SJSA1 (cell line): Measurements from ENCODE around the gene NPHP4. TPM values are rescaled to one million over a fixed set of nuclear protein-coding genes. Genes with fewer than 3 reads are reported as not detected.
A peak's percentile ranks its signal among the peaks of the same experiment; 100 is the strongest.
"Not testable (repeated sequence)": the region's sequence is repeated elsewhere in the genome, so short reads cannot be mapped to it uniquely, and the experiment has no call there.

ENCODE experiments used
- DNase-seq, 2 experiments: peaks; one replicate each; pipeline ENCODE4 v3.0.0-alpha.2; 2015 to 2020; ENCODE audit warnings: low spot score in 2 of 2, low read depth in 1 of 2
- H3K27ac ChIP-seq: fragments of 250-450 bp; sonication (Bioruptor Pico); 2 replicates; pipeline ENCODE4 v1.5.1; 2020; ENCODE audit warnings: mild to moderate bottlenecking, moderate library complexity
- H3K27me3 ChIP-seq: fragments of 250-450 bp; sonication (Bioruptor Pico); replicated peaks from 2 replicates; pipeline ENCODE4 v1.5.1; 2020; ENCODE audit warnings: mild to moderate bottlenecking, moderate library complexity
- H3K36me3 ChIP-seq: fragments of 250-450 bp; sonication (Bioruptor Pico); 2 replicates; pipeline ENCODE4 v1.5.1; 2020; ENCODE audit warnings: mild to moderate bottlenecking
- H3K4me1 ChIP-seq: fragments of 250-450 bp; sonication (Bioruptor Pico); replicated peaks from 2 replicates; pipeline ENCODE4 v1.6.1; 2021; ENCODE audit warnings: mild to moderate bottlenecking
- H3K4me3 ChIP-seq: fragments of 250-450 bp; sonication (Bioruptor Pico); 2 replicates; pipeline ENCODE4 v1.5.1; 2020; ENCODE audit warnings: mild to moderate bottlenecking
- H3K9me3 ChIP-seq: fragments of 250-450 bp; sonication (Bioruptor Pico); replicated peaks from 2 replicates; pipeline ENCODE4 v1.5.1; 2020; ENCODE audit warnings: mild to moderate bottlenecking
- total RNA-seq: library from RNA; depleted of rRNA; stranded (reverse); fragments of >200 nt; shearing (Covaris generic); gene quantifications from 2 replicates; pipeline ENCODE4 v1.2.3, GENCODE V29; 2014

NPHP4 gene
- total RNA-seq, 1 experiment from 2014 or later, result 4.5 TPM

- Histone ChIP-seq H3K4me3 (no peak overlapping the region), H3K9me3 (no peaks in the 10 kb centered on the region), H3K4me1 (no peaks in the 10 kb centered on the region), H3K36me3 (no peaks in the 10 kb centered on the region), H3K27me3 (0 out of 2 replicates have a peak, but pooled peaks cover 2% of the 10 kb centered on the region), H3K27ac (no peak overlapping the region)
- no peak for DNase-seq
These were observed 37.9 kb upstream of the NPHP4 start for GRCh38 chr1:6030132-6030531.

- no peaks in the 10 kb centered on the region for H3K4me1 ChIP-seq
- DNase-seq, result no peak
- H3K4me3 ChIP-seq, result no peak overlapping the region
- no peaks in the 10 kb centered on the region for H3K9me3 ChIP-seq
- no peak overlapping the region for H3K27ac ChIP-seq
- H3K36me3 ChIP-seq, result no peaks in the 10 kb centered on the region
- H3K27me3 ChIP-seq, result no peaks in the 10 kb centered on the region
These were observed 37.1 kb upstream of the NPHP4 start for GRCh38 chr1:6029351-6029750.

- Histone ChIP-seq H3K27ac (no peak overlapping the region), H3K9me3 (no peaks in the 10 kb centered on the region), H3K27me3 (no peaks in the 10 kb centered on the region), H3K4me3 (no peak overlapping the region), H3K36me3 (no peaks in the 10 kb centered on the region), H3K4me1 (no peaks in the 10 kb centered on the region)
- no peak for DNase-seq
These were observed 36.0 kb upstream of the NPHP4 start for GRCh38 chr1:6028042-6028850.

- Histone ChIP-seq H3K9me3 (no peaks in the 10 kb centered on the region), H3K4me1 (no peaks in the 10 kb centered on the region), H3K27me3 (no peaks in the 10 kb centered on the region)
These were observed 35.4 kb upstream of the NPHP4 start for GRCh38 chr1:6027591-6027990.

GRCh38 chr1:6026095-6026809 is 34.0 kb upstream of the NPHP4 start:
- Histone ChIP-seq H3K27ac (no peak overlapping the region), H3K27me3 (no peaks in the 10 kb centered on the region), H3K4me3 (no peak overlapping the region), H3K4me1 (no peaks in the 10 kb centered on the region), H3K36me3 (no peaks in the 10 kb centered on the region), H3K9me3 (no peaks in the 10 kb centered on the region)
- no peak for DNase-seq

More at GRCh38 chr1:6027591-6027990, 35.4 kb upstream of the NPHP4 start:
- no peak overlapping the region for H3K27ac ChIP-seq
- DNase-seq, result no peak
- H3K4me3 ChIP-seq, result no peak overlapping the region
- no peaks in the 10 kb centered on the region for H3K36me3 ChIP-seq

- no peaks in the 10 kb centered on the region for H3K36me3 ChIP-seq
- no peaks in the 10 kb centered on the region for H3K27me3 ChIP-seq
- no peak overlapping the region for H3K4me3 ChIP-seq
- no peak for DNase-seq
- no peaks in the 10 kb centered on the region for H3K4me1 ChIP-seq
- no peak overlapping the region for H3K27ac ChIP-seq
- H3K9me3 ChIP-seq, result no peaks in the 10 kb centered on the region
These were observed 33.3 kb upstream of the NPHP4 start for GRCh38 chr1:6025269-6026094.

- Histone ChIP-seq H3K9me3 (no peaks in the 10 kb centered on the region), H3K4me3 (no peak overlapping the region), H3K4me1 (no peaks in the 10 kb centered on the region), H3K36me3 (no peaks in the 10 kb centered on the region), H3K27me3 (no peaks in the 10 kb centered on the region), H3K27ac (no peak overlapping the region)
- no peak for DNase-seq
These were observed 32.2 kb upstream of the NPHP4 start for GRCh38 chr1:6024376-6024775.

- no peak for DNase-seq
- Histone ChIP-seq H3K4me3 (no peak overlapping the region), H3K36me3 (no peaks in the 10 kb centered on the region), H3K4me1 (no peaks in the 10 kb centered on the region), H3K27ac (no peak overlapping the region), H3K9me3 (no peaks in the 10 kb centered on the region), H3K27me3 (no peaks in the 10 kb centered on the region)
These were observed 31.1 kb upstream of the NPHP4 start for GRCh38 chr1:6023346-6023745.

- Histone ChIP-seq H3K27ac (no peak overlapping the region), H3K27me3 (no peaks in the 10 kb centered on the region), H3K36me3 (no peaks in the 10 kb centered on the region), H3K9me3 (no peaks in the 10 kb centered on the region), H3K4me3 (no peak overlapping the region), H3K4me1 (no peaks in the 10 kb centered on the region)
- no peak for DNase-seq
These were observed 30.0 kb upstream of the NPHP4 start for GRCh38 chr1:6022193-6022592.

- H3K9me3 ChIP-seq, result no peaks in the 10 kb centered on the region
- DNase-seq, result no peak
- no peaks in the 10 kb centered on the region for H3K4me1 ChIP-seq
- no peak overlapping the region for H3K4me3 ChIP-seq
- H3K36me3 ChIP-seq, result no peaks in the 10 kb centered on the region
- no peaks in the 10 kb centered on the region for H3K27me3 ChIP-seq
- no peak overlapping the region for H3K27ac ChIP-seq
These were observed 27.1 kb upstream of the NPHP4 start for GRCh38 chr1:6019166-6019845.

- not testable (repeated sequence) for DNase-seq, H3K9me3 ChIP-seq
These were observed 25.4 kb upstream of the NPHP4 start for GRCh38 chr1:6017654-6018053.

GRCh38 chr1:6016191-6016865 is 24.1 kb upstream of the NPHP4 start:
- no peaks in the 10 kb centered on the region for H3K36me3 ChIP-seq

More at GRCh38 chr1:6017654-6018053, 25.4 kb upstream of the NPHP4 start:
- H3K27ac ChIP-seq, H3K4me3 ChIP-seq, H3K36me3 ChIP-seq, H3K4me1 ChIP-seq, H3K27me3 ChIP-seq: not testable (repeated sequence)

More at GRCh38 chr1:6016191-6016865, 24.1 kb upstream of the NPHP4 start:
- Histone ChIP-seq H3K4me1 (no peaks in the 10 kb centered on the region), H3K27ac (no peak overlapping the region), H3K9me3 (no peaks in the 10 kb centered on the region), H3K27me3 (no peaks in the 10 kb centered on the region), H3K4me3 (no peak overlapping the region)
- DNase-seq, result peak in 1 of 2 experiments; percentile 9
